ENCODE data around the gene PKN2. TPM values are rescaled to one million over a fixed set of nuclear protein-coding genes. Genes with fewer than 3 reads are reported as not detected.

PKN2 gene
- total and polyA plus RNA-seq, 2 experiments from 2014 or later: 14.6 to 29.4 TPM

GRCh38 chr1:88662723-88663122 lies 21.4 kb upstream of the PKN2 start:
- peaks cover 5% of the 10 kb centered on the region; the same call in 1 of the 2 replicates for H3K4me1 ChIP-seq (ENCODE audit: insufficient read depth)
- H3F3A ChIP-seq (replicated peaks; ENCODE audit: low read depth): no peaks in the 10 kb centered on the region
- no peak for ATAC-seq
- H3K9me3 Mint-ChIP-seq: no peaks in the 10 kb centered on the region
- H2AFZ ChIP-seq: peak overlapping the region; percentile 3; the same call in 1 of the 2 replicates
- H3K36me3 ChIP-seq (ENCODE audit: insufficient read depth): no peaks in the 10 kb centered on the region
- H3K4me2 ChIP-seq: no peak overlapping the region
- no peak overlapping the region for H3K27ac ChIP-seq (ENCODE audit: low read depth)
- no peaks in the 10 kb centered on the region for H4K20me1 ChIP-seq (replicated peaks; ENCODE audit: insufficient read depth)
- no peaks in the 10 kb centered on the region for H3K9me2 ChIP-seq (ENCODE audit: insufficient read depth)
- no peak for TF ChIP-seq CTCF (conservative IDR thresholded peaks at IDR 0.05; ENCODE audit: low read depth in 2 of 2)
- no peaks in the 10 kb centered on the region for H3K79me2 ChIP-seq (replicated peaks; ENCODE audit: insufficient read depth)
- H3K4me3 Mint-ChIP-seq: no peak overlapping the region
- no peaks in the 10 kb centered on the region for H3K27me3 ChIP-seq (ENCODE audit: insufficient read depth)
- H3K36me3 Mint-ChIP-seq (ENCODE audit: low read depth): no peaks in the 10 kb centered on the region
- H3K4me1 Mint-ChIP-seq: peaks cover 19% of the 10 kb centered on the region
- H3K27me3 Mint-ChIP-seq (ENCODE audit: insufficient read depth, low read depth, poor library complexity): no peaks in the 10 kb centered on the region
- no peak overlapping the region for H3K4me3 ChIP-seq
- DNase-seq (ENCODE audit: low spot score): no peak
- H3K27ac Mint-ChIP-seq: no peak overlapping the region

- ATAC-seq: no peak
- no peak for DNase-seq (ENCODE audit: low spot score)
- H3K4me2 ChIP-seq: no peak overlapping the region
- no peaks in the 10 kb centered on the region for H3K36me3 ChIP-seq (ENCODE audit: insufficient read depth)
- Mint-ChIP-seq H3K27me3 (ENCODE audit: insufficient read depth, low read depth, poor library complexity) (no peaks in the 10 kb centered on the region), H3K4me1 (peaks cover 2% of the 10 kb centered on the region; the same call in 1 of the 3 replicates), H3K9me3 (no peaks in the 10 kb centered on the region), H3K36me3 (ENCODE audit: low read depth) (no peaks in the 10 kb centered on the region), H3K4me3 (no peak overlapping the region), H3K27ac (no peak overlapping the region)
- no peaks in the 10 kb centered on the region for H3K27me3 ChIP-seq (ENCODE audit: insufficient read depth)
- no peaks in the 10 kb centered on the region for H4K20me1 ChIP-seq (replicated peaks; ENCODE audit: insufficient read depth)
- no peak overlapping the region for H2AFZ ChIP-seq
- H3K79me2 ChIP-seq (replicated peaks; ENCODE audit: insufficient read depth): no peaks in the 10 kb centered on the region
- H3K9me2 ChIP-seq (ENCODE audit: insufficient read depth): no peaks in the 10 kb centered on the region
- no peaks in the 10 kb centered on the region for H3F3A ChIP-seq (replicated peaks; ENCODE audit: low read depth)
- H3K4me1 ChIP-seq (ENCODE audit: insufficient read depth): no peaks in the 10 kb centered on the region
- no peak overlapping the region for H3K4me3 ChIP-seq
- H3K27ac ChIP-seq (ENCODE audit: low read depth): no peak overlapping the region
- no peak for TF ChIP-seq REST (IDR thresholded peaks at IDR 0.05; ENCODE audit: unreplicated experiment)
- TF ChIP-seq ZNF331 (CRISPR knock-in tag; IDR thresholded peaks at IDR 0.05; ENCODE audit: low read depth): no peak
- no peak for TF ChIP-seq JUNB (IDR thresholded peaks at IDR 0.05; ENCODE audit: unreplicated experiment)
These were observed 15.7 kb upstream of the PKN2 start for GRCh38 chr1:88668405-88668804.

GRCh38 chr1:88670462-88670861 lies 13.6 kb upstream of the PKN2 start:
- Mint-ChIP-seq H3K27ac (no peak overlapping the region), H3K9me3 (no peaks in the 10 kb centered on the region), H3K36me3 (ENCODE audit: low read depth) (no peaks in the 10 kb centered on the region), H3K4me1 (peaks cover 2% of the 10 kb centered on the region; the same call in 1 of the 3 replicates), H3K27me3 (ENCODE audit: insufficient read depth, low read depth, poor library complexity) (no peaks in the 10 kb centered on the region), H3K4me3 (no peak overlapping the region)
- Histone ChIP-seq H3K27me3 (ENCODE audit: insufficient read depth) (no peaks in the 10 kb centered on the region), H3K9me2 (ENCODE audit: insufficient read depth) (no peaks in the 10 kb centered on the region), H3K4me2 (no peak overlapping the region), H3K27ac (ENCODE audit: low read depth) (no peak overlapping the region), H3K79me2 (replicated peaks; ENCODE audit: insufficient read depth) (no peaks in the 10 kb centered on the region), H3K36me3 (ENCODE audit: insufficient read depth) (no peaks in the 10 kb centered on the region), H3F3A (replicated peaks; ENCODE audit: low read depth) (no peaks in the 10 kb centered on the region), H4K20me1 (replicated peaks; ENCODE audit: insufficient read depth) (no peaks in the 10 kb centered on the region), H2AFZ (no peak overlapping the region), H3K4me1 (ENCODE audit: insufficient read depth) (no peaks in the 10 kb centered on the region), H3K4me3 (no peak overlapping the region)
- DNase-seq (ENCODE audit: low spot score) (no peak), ATAC-seq (no peak)
- TF ChIP-seq POLR2AphosphoS5 (IDR thresholded peaks at IDR 0.05; ENCODE audit: low read depth) (no peak), NANOG (IDR thresholded peaks at IDR 0.05; ENCODE audit: borderline replicate concordance) (no peak), ETS1 (IDR thresholded peaks at IDR 0.05) (no peak)

Measured in GM23338 (cell line).